K562 (cell line): ENCODE results near the gene TLX2. TPM values are rescaled to one million over a fixed set of nuclear protein-coding genes. Genes with fewer than 3 reads are reported as not detected.

Experiments
- ARID2 ChIP-seq: fragments of 450-650 bp; IDR thresholded peaks from 2 replicates; pipeline ENCODE4 v1.6.1; 2017; ENCODE audit warnings: antibody characterized with exemption, mild to moderate bottlenecking
- BCL6 ChIP-seq: fragments of 250-450 bp; sonication (Bioruptor Pico); IDR thresholded peaks from 2 replicates; pipeline ENCODE4 v1.4.0; 2020
- FOXJ2 ChIP-seq: fragments of 200-800 bp; sonication (Bioruptor generic); IDR thresholded peaks from 2 replicates; pipeline ENCODE4 v1.6.1; 2016; ENCODE audit warnings: missing genetic modification characterization, missing compliant biosample characterization
- GATA2 ChIP-seq: sonication (generic); formaldehyde crosslinking; IDR thresholded peaks from 2 replicates; pipeline ENCODE4 v1.4.0; 2020; ENCODE audit warnings: mild to moderate bottlenecking, missing genetic modification reagents
- GTF2E2 ChIP-seq: fragments of 200-800 bp; sonication (Bioruptor generic); IDR thresholded peaks from 2 replicates; pipeline ENCODE4 v1.6.1; 2016; ENCODE audit warnings: missing genetic modification characterization, missing compliant biosample characterization
- JUNB ChIP-seq: fragments of 450-650 bp; formaldehyde crosslinking; conservative IDR thresholded peaks from 2 replicates; pipeline ENCODE4 v1.4.0; 2020; ENCODE audit warnings: mild to moderate bottlenecking
- MED1 ChIP-seq: sonication (generic); formaldehyde crosslinking; IDR thresholded peaks from 2 replicates; pipeline ENCODE4 v1.8.1; 2023; ENCODE audit warnings: missing genetic modification reagents, borderline replicate concordance
- NCOR1 ChIP-seq: fragments of 450-650 bp; IDR thresholded peaks from 2 replicates; pipeline ENCODE4 v1.6.1; 2016; ENCODE audit warnings: mild to moderate bottlenecking, moderate library complexity
- SP2 ChIP-seq: IDR thresholded peaks from 2 replicates; pipeline ENCODE4 v1.6.1; 2011; ENCODE audit warnings: mild to moderate bottlenecking, low read depth, low read length, moderate library complexity; ENCODE audit not compliant: poor library complexity, severe bottlenecking; ENCODE audit errors: extremely low read depth
- TAF1 ChIP-seq: IDR thresholded peaks from 2 replicates; pipeline ENCODE4 v1.6.1; 2011; ENCODE audit warnings: mild to moderate bottlenecking, low read length, moderate library complexity; ENCODE audit not compliant: insufficient read depth, control insufficient read depth, severe bottlenecking; ENCODE audit errors: extremely low read depth
- ZNF224 ChIP-seq: sonication (generic); formaldehyde crosslinking; IDR thresholded peaks from 2 replicates; pipeline ENCODE4 v1.8.0; 2022; ENCODE audit warnings: mild to moderate bottlenecking, missing genetic modification reagents
- ZNF431 ChIP-seq: sonication (generic); formaldehyde crosslinking; IDR thresholded peaks from 2 replicates; pipeline ENCODE4 v1.8.0; 2022; ENCODE audit warnings: mild to moderate bottlenecking, missing genetic modification reagents
- polyA plus RNA-seq, 8 experiments: library from polyadenylated mRNA; depleted of rRNA in 4 of 8; stranded (reverse) in 5 of 8; unstranded in 3 of 8; fragments of >200 nt; fragmentation: Nextera tagmentation in 2 of 8; fragmentation: Illumina TruSeq in 1 of 8; extraction: Ambion mirVana in 2 of 8; extraction: Trizol in 1 of 8; gene quantifications; 2 replicates each; pipeline versions ENCODE4 v1.2.1 to v1.2.3, GENCODE V29; 2011 to 2014; ENCODE audit warnings: inconsistent platforms in 1 of 8, missing spikeins in 1 of 8
- total RNA-seq, 7 experiments: library from RNA; depleted of rRNA in 6 of 7; stranded (reverse); fragments of >200 nt in 6 of 7; fragmentation: Illumina TruSeq in 2 of 7; extraction: Trizol in 2 of 7; gene quantifications; 2 replicates each; pipeline versions ENCODE4 v1.2.1 to v1.2.3, GENCODE V29; 2011 to 2021; ENCODE audit warnings: low replicate concordance in 1 of 7
- TF ChIP-seq, protein P1 (sequence below): fragments of 450-650 bp; IDR thresholded peaks from one replicate; pipeline ENCODE4 v1.6.1; 2018; ENCODE audit warnings: mild to moderate bottlenecking, moderate library complexity; ENCODE audit not compliant: partially characterized antibody
- TF ChIP-seq, protein P2 (sequence below): fragments of 250-450 bp; sonication (Bioruptor Pico); IDR thresholded peaks from 2 replicates; pipeline ENCODE4 v1.5.0; 2021
- TF ChIP-seq, protein P3 (sequence below): fragments of 250-450 bp; sonication (Bioruptor Pico); IDR thresholded peaks from 2 replicates; pipeline ENCODE4 v1.8.0; 2022; ENCODE audit warnings: moderate library complexity, mild to moderate bottlenecking, inconsistent platforms
- TF ChIP-seq, protein P4 (sequence below), 3 experiments: fragments of 200-800 bp in 1 of 3; fragments of 250-450 bp in 1 of 3; fragments of 450-650 bp in 1 of 3; sonication (Bioruptor Pico) in 1 of 3; sonication (Bioruptor generic) in 1 of 3; formaldehyde crosslinking in 1 of 3; IDR thresholded peaks; 2 replicates each; pipeline versions ENCODE4 v1.6.1 to v1.8.0; 2016 to 2022; ENCODE audit warnings: mild to moderate bottlenecking in 2 of 3, missing genetic modification characterization in 2 of 3, missing compliant biosample characterization in 1 of 3, moderate library complexity in 1 of 3
- TF ChIP-seq, protein P5 (sequence below): sonication (generic); formaldehyde crosslinking; IDR thresholded peaks from 2 replicates; pipeline ENCODE4 v1.8.0; 2022; ENCODE audit warnings: mild to moderate bottlenecking, missing genetic modification reagents
- TF ChIP-seq, protein P6 (sequence below), 2 experiments: fragments of 450-650 bp; IDR thresholded peaks; 2 replicates each; pipeline ENCODE4 v1.6.1; 2016

Gene TLX2
- total and polyA plus RNA-seq, 9 of the 15 experiments (the other 6 are each of a cell fraction or from before 2014, with no cell fraction given), result not detected

DNA sequence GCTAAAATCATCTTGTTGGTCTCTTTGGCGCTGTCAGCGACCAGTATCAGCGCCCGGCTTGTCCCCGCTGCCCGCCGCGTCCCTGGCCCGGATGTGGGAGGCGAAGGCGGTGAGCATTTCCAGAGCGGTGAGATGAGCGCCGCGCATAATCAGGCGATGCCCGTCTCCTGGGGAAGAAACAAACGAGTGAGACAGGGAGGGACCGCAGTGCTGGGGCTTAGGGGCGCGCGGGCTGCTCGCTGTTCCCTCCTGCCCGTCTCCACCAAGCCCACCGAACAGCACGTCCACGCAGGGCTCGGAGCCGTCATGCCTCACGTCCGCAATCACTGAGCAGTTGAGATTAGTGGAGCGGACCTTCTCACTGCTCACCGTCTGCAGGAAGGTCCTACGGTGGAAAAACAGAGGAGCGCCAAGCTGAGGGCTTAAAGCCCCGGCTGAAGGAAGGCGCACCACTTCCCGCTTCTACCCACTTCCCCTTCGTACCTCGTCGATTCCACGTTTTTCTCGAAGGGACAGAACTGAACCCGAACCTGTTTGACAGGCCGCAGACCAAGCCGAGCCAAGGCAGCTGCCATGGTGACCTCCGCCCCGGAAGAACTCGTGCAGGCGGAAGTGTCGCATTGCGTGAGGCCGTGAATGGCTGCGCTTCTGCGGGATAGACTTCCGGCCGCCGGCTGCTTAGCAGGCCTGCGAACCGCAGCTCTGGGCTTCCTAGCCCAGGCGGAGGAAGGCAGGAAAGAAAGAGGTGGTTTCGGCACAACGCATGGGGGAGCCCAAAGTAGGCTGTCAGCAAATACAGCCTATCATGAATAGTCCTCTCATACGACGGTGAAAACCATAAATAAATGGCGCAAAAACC lies 41.9 kb upstream of the TLX2 start, which contains the start of gene MRPL53 (continued):
- TF ChIP-seq, protein P1, sequence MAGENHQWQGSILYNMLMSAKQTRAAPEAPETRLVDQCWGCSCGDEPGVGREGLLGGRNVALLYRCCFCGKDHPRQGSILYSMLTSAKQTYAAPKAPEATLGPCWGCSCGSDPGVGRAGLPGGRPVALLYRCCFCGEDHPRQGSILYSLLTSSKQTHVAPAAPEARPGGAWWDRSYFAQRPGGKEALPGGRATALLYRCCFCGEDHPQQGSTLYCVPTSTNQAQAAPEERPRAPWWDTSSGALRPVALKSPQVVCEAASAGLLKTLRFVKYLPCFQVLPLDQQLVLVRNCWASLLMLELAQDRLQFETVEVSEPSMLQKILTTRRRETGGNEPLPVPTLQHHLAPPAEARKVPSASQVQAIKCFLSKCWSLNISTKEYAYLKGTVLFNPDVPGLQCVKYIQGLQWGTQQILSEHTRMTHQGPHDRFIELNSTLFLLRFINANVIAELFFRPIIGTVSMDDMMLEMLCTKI, result no peak
- TF ChIP-seq BCL6 (no peak; the same call in 1 of the 2 replicates), JUNB (CRISPR knock-in tag) (no peak), ARID2 (no peak), MED1 (CRISPR knock-in tag) (no peak), GATA2 (CRISPR knock-in tag) (no peak), FOXJ2 (tag) (peak; percentile 59), SP2 (no peak), TAF1 (peak; percentile 90), ZNF224 (CRISPR knock-in tag) (no peak), NCOR1 (no peak; the same call in 1 of the 2 replicates), GTF2E2 (tag) (peak; percentile 90), ZNF431 (CRISPR knock-in tag) (no peak)
- TF ChIP-seq, protein P2, sequence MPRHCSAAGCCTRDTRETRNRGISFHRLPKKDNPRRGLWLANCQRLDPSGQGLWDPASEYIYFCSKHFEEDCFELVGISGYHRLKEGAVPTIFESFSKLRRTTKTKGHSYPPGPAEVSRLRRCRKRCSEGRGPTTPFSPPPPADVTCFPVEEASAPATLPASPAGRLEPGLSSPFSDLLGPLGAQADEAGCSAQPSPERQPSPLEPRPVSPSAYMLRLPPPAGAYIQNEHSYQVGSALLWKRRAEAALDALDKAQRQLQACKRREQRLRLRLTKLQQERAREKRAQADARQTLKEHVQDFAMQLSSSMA (CRISPR knock-in tag), result peak; percentile 93
- TF ChIP-seq, protein P3, sequence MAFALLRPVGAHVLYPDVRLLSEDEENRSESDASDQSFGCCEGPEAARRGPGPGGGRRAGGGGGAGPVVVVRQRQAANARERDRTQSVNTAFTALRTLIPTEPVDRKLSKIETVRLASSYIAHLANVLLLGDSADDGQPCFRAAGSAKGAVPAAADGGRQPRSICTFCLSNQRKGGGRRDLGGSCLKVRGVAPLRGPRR (CRISPR knock-in tag), result no peak
- TF ChIP-seq, protein P4, sequence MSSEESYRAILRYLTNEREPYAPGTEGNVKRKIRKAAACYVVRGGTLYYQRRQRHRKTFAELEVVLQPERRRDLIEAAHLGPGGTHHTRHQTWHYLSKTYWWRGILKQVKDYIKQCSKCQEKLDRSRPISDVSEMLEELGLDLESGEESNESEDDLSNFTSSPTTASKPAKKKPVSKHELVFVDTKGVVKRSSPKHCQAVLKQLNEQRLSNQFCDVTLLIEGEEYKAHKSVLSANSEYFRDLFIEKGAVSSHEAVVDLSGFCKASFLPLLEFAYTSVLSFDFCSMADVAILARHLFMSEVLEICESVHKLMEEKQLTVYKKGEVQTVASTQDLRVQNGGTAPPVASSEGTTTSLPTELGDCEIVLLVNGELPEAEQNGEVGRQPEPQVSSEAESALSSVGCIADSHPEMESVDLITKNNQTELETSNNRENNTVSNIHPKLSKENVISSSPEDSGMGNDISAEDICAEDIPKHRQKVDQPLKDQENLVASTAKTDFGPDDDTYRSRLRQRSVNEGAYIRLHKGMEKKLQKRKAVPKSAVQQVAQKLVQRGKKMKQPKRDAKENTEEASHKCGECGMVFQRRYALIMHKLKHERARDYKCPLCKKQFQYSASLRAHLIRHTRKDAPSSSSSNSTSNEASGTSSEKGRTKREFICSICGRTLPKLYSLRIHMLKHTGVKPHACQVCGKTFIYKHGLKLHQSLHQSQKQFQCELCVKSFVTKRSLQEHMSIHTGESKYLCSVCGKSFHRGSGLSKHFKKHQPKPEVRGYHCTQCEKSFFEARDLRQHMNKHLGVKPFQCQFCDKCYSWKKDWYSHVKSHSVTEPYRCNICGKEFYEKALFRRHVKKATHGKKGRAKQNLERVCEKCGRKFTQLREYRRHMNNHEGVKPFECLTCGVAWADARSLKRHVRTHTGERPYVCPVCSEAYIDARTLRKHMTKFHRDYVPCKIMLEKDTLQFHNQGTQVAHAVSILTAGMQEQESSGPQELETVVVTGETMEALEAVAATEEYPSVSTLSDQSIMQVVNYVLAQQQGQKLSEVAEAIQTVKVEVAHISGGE (CRISPR knock-in tag; IDR thresholded peaks at IDR 0.05), result peak; percentile 11 to 96 (median 65); a peak in 5 of 6 replicates
- TF ChIP-seq, protein P5, sequence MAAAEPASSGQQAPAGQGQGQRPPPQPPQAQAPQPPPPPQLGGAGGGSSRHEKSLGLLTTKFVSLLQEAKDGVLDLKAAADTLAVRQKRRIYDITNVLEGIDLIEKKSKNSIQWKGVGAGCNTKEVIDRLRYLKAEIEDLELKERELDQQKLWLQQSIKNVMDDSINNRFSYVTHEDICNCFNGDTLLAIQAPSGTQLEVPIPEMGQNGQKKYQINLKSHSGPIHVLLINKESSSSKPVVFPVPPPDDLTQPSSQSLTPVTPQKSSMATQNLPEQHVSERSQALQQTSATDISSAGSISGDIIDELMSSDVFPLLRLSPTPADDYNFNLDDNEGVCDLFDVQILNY (CRISPR knock-in tag), result no peak
- TF ChIP-seq, protein P6, sequence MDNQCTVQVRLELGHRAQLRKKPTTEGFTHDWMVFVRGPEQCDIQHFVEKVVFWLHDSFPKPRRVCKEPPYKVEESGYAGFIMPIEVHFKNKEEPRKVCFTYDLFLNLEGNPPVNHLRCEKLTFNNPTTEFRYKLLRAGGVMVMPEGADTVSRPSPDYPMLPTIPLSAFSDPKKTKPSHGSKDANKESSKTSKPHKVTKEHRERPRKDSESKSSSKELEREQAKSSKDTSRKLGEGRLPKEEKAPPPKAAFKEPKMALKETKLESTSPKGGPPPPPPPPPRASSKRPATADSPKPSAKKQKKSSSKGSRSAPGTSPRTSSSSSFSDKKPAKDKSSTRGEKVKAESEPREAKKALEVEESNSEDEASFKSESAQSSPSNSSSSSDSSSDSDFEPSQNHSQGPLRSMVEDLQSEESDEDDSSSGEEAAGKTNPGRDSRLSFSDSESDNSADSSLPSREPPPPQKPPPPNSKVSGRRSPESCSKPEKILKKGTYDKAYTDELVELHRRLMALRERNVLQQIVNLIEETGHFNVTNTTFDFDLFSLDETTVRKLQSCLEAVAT (IDR thresholded peaks at IDR 0.05), result no peak
